ENCODE data around the gene RIC8B.
"Not testable (repeated sequence)": the region's sequence is repeated elsewhere in the genome, so short reads cannot be mapped to it uniquely, and the experiment has no call there.

RIC8B gene, protein sequence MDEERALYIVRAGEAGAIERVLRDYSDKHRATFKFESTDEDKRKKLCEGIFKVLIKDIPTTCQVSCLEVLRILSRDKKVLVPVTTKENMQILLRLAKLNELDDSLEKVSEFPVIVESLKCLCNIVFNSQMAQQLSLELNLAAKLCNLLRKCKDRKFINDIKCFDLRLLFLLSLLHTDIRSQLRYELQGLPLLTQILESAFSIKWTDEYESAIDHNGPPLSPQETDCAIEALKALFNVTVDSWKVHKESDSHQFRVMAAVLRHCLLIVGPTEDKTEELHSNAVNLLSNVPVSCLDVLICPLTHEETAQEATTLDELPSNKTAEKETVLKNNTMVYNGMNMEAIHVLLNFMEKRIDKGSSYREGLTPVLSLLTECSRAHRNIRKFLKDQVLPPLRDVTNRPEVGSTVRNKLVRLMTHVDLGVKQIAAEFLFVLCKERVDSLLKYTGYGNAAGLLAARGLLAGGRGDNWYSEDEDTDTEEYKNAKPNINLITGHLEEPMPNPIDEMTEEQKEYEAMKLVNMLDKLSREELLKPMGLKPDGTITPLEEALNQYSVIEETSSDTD

DNA sequence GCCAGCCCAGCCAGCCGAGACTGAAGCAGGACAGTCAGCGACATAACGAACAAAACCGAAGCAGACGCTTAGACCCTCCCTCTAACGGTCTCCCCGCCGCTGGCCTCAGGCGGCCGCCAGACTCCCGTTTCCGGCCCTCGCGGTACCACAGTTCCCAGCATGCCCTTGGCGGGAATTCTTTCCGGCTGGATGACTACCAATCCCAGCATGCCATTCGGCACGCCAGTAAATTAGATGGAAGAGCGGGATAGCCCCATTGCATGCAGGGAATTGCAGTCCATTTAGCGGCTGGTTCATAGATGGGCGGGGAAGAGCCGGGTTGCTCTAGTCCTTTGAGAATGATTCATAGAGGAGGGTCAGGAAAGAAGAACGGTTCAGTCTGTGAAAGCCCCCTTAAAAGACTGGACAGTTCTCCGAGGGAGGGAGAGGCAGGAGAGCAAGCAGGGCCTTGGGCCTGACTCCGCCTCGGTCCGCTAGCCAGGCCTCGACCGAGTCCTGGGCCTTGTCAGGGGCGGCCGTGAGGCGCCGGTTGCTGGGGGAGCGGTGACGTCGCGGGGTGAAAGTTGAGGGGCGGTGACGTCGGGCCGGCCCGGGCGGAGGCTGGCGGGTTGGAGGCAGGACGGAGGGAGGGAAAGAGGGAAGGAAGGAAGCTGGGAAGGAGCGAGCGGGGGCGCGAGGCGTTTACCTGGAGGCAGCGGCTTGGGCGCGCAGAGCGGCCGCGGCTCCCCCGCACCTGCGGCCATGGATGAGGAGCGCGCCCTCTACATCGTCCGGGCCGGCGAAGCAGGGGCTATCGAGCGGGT lies at the start of gene RIC8B:
TSS of gene RIC8B (plus strand) at position 678 of the 803 bp plus-strand sequence. CDS start at position 742, 64 bp downstream.
- peak; percentile 80 to 100 (median 97) for DNase-seq

DNA sequence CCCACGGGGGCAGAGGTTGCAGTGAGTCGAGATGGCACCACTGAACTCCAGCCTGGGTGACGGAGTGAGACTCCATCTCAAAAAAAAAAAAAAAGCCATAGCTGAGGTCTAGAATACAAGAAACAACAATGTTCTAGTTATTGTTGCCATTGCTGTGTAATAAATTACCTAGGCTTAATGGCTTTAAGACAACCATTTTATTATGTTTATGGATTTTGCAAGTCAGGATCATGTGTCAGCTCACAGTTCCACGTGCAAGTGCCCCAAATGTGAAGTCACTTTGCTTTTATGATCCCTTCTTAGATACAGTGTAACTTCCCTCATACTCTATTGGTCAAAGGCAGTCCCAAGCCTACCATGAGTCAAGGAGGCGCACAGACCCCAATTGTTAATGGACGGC lies 49.5 kb upstream of the RIC8B start:
- DNase-seq: no peak

DNA sequence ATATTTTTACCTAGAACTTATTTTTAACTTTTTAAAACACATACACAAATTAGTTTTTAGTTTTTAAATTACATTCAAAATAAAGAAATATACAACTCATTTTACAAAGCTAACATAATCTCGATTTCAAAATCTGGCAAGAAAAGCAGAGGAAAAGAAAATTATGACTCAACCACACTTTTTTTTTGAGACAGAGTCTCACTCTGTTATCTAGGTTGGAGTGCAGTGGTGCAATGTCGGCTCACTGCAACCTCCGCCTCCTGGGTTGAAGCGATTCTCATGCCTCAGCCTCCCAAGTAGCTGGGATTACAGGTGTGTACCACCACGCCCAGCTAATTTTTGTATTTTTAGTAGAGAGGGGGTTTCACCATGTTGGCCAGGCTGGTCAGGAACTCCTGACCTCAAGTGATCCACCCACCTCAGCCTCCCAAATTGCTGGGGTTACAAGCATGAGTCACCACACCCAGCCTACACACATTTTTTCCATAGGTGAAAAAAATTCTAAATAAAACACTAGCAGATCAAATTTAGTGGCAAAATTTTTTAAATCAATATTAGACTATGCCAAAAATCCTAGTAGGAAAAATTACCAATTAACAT lies 47.8 kb upstream of the RIC8B start:
- not testable (repeated sequence) for DNase-seq

DNA sequence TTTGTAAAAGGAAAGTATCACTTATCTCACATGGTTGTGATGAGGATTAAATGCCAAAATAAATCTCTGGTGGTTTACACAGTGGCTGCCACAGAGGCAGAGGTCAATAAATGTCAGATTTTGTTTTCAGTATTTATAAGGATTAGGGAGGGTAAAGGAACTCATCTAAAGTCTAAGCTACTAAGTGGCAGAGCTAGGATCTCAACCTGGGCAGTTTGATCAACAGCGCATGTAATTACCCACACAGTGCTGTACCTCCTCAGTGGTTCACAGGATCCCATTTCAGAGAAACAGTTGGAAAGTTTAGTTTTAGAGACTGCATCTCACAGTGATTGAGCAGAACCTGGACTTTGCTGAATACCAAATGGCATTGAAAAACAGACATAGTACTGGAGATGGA lies 44.9 kb upstream of the RIC8B start:
- DNase-seq: no peak

DNA sequence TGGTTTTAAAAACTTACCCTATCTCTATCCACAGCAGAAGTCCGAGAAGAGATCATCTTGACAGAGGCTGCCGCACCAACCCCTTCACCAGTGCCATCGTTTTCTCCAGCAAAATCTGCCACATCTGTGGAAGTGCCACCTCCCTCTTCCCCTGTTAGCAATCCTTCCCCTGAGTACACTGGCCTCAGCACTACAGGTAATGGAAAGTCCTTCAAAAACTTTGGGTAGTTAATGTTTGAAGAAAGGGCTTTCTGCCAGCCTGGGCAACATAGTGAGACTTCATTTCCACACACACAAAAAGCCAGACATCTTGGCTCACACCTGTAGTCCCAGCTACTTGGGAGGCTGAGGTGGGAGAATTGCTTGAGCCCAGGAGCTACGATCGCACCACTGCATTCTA lies 41.6 kb upstream of the RIC8B start:
- DNase-seq: no peak

DNA sequence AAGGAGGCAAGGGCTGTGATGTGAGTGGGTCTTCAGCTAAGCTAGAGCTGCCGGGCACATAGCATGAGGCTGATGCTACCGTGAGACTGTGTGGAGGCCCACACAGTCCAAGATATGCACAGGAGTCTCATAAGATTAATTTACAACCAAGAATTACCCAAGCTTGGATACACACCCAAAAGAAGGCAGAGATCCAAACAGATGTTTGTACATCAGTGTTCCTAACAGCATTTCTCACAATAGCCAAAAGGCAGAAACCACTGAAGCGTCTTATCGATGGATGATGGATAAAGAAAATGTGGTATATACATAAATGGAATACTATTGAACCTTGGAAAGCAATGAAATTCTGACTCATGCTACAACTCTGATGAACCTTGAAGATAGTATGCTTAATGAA lies 40.8 kb upstream of the RIC8B start:
- no peak for DNase-seq

DNA sequence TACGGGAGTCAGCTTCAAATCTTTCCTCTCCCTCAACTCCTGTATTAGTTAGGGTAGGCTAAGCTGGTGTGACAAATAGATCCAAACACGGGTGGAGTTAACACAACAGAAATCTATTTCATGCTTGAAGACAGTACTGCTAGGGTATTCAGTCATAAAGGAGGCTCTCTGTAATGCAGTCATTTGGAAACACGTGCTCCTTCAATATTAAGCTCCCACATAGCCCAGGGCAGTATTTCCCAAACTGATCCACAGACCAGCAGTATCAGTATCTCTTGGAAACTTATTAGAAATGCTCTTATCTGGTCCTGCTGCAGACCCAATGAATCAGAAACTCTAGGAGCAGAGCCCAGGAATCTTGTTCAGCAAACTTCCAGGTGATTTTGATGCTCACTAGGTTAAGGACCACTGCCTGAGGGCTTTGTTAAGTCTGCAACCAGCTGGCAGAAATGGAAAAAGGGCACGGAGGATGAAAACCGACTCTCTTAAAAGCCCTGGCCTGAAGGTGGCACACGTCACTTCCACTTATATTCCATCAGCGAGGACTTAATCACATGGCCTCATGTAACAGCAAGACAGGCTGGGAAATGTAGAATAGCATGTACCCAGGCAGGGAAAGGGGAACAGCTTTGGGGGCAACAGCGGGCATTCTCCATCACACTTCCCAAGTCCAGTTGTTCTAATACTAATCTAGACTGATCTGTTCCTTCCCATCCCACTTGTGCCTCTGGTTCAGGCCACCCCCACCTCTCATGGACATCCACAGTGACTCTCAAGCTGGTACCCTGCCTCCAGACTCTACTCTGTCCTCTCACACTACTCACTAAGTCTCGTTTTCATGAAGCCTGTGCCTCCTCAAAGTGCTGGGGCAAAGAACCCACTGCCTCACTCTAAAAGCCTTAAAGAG lies 38.2 kb upstream of the RIC8B start:
- no peak for DNase-seq

DNA sequence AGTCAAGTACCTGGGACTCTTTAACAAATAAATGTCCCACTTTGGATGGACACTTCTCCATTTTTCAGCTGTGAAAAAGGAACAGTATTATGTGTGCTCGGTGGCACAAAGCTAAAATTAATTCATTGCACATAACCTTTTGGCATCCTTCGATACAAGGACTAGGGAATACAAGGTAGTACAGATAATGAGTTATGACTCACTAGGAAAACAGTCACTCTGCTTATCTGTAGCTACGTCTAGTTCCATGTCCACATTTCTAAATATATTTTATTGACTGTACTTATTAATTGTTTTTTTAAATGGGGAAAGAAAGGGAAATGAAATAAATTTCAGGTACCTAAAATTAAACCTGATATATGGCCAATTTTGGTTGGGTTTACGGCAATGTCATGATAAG lies 35.2 kb upstream of the RIC8B start:
- no peak for DNase-seq

DNA sequence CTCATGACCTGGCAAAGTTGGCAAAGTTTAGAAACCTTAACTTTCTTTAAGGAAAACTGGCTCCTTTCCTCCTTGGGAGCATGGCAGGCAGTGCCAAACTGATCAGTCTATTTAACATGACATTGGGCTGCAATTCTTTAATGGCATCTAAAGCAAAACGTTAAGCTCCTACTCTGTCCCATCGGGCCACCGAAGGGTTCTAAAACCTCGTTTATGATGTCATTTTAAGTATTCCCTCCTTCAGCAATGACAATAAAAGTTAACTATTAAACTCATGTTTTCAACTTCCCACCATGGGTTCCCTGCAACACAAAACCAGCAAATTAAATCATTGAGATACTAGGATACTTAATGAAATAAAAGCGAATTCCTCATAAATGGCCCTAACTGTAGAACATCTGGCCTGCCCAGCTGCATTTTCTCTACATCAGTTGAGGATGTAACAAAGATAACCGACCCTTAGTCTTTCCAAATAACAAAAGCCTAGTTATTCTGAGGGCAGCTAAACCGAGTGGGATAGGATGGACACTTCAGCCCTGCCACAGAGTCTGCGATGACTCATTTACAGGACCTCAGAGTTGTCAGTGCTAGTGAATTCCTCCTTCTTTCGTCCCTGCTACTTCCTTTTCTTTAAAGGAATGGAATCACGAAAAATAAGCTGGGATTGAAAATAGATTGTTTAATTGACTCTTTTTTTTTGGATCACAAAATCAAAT lies 34.5 kb upstream of the RIC8B start:
- no peak for DNase-seq

DNA sequence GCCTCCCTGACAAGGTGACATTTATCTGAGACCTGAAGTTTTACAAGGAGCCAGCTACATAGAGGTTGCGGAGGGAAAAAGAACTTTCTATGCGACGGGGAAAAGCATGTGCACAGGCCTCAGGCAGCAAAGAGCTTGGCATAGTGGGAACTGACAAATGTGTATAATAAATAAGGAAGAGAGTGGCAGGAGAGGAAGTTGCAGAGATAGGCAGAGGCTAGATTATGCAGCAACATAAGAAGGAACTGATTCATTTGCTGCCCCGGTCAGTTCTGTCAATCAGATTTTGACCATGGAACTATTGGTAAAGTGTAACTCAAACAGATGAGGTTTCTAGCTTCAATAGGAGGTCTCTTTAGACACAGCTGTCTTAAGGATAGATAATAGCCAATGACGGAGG lies 33.7 kb upstream of the RIC8B start:
- no peak for DNase-seq

DNA sequence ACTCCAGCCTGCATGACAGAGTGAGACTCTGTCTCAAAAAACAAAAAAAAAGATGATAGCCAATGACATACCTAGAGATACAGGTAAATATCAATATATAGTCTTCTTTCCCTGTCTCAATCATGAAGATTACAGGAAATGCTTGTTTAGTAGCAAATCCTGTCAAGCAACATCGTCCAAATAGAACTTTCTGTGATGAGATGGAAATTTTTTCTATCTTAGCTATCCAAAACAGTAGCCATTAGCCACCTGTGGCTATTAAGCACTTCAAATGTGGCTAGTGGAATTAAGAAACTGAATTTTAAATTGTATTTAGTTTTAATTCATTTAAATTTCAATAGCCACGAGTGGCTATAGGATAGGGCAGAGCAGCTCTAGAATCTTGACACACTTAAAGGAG lies 33.2 kb upstream of the RIC8B start:
- DNase-seq: no peak

DNA sequence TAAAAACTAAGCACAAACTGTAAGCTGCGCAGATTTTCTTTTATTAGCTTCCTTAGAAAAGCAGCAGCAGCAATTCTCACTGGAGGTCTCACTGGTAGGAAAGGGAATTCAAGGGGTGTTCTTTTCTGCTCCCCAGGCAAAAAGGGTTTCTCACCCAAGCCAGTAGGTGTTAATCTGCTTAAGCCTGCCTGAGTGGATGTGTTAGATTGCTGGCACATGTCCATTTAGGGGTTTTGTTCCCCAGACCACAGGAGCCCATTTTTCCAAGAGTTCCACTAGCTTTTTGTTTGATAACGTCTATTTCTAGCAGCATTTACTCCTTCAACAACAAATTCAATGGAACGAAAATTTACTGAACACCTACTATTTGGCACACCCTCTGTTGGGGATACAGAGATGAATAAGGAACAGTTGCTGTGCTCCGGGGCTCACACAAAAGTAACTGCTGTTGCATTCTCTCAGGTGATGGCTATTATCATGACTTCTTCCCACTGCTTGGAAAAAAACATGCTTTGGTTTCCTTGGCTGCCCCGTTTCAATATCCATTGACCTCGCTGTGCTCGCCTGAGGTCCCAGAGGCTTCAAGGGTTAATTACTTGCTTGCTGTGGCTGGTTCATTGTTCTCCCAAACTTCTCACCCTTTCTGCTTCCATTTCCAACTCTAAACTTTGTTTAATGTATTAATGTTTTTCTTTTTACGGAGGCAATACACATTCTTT lies 31.1 kb upstream of the RIC8B start:
- no peak for DNase-seq

DNA sequence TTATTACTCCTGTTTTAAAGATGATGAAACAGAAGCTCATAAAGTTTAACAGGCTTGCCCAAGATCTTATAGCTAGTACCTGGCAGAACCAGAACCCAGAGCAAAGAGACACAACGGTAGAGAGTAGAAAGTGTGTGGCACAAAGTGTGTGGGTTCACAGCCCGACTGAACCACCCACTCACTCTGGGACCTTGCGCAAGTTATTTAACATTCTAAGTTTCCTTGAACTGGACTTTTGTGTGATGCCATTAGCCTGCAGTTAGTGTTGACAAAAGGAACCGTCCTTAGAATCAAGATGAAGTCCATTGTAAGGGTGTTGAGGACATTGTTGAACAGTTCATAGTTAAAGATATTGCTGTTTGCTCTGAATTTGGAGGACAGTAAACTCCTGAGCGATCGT lies 29.9 kb upstream of the RIC8B start:
- DNase-seq: no peak

DNA sequence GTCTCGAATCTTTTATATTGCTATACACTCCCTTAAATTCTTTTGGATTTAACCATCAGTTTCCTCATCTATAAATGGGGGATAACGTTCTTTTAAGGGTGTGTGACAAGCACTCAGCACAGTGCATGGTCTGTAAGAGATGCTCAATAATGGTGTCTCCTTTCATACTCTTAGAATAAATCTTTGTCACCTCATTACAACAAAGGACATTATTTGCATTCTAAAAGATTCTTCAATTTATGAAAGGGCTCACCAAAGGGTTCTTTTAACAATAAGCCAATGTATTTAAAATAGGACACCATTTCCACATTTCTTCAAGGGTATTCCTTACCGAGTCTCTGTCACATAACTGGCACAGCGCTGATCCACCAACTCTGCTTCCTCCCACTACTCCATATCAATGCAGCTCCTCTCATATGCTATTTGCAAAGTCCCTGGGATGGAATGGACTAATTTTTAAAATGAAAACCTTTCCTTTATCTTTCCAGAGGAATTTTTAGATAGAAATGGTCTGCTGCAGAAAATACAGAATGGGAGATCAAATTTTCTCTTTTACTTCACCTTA lies 29.2 kb upstream of the RIC8B start:
- no peak for DNase-seq

DNA sequence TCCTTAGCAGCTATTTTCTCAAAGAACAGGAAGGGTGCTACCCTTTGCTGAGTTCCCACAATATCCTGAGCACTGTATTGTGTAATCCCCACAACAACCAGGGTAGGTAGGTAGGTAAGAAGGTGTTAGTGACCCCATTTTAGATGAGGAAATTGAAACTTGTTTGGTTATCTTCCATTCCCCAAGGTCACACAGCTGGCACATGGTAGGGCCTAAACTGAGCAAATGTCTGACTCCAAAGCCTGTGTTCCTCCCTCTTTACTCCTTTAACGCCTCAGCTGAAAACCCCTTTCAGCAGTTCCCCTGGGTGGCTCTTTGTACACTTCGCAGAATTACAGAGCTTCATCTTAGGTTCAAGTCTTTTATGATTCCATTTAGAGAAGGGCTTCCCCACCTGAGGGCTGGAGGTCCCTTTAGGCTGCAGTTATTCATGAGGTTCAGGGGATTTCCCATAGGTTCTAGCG lies 26.5 kb upstream of the RIC8B start:
- DNase-seq: no peak

DNA sequence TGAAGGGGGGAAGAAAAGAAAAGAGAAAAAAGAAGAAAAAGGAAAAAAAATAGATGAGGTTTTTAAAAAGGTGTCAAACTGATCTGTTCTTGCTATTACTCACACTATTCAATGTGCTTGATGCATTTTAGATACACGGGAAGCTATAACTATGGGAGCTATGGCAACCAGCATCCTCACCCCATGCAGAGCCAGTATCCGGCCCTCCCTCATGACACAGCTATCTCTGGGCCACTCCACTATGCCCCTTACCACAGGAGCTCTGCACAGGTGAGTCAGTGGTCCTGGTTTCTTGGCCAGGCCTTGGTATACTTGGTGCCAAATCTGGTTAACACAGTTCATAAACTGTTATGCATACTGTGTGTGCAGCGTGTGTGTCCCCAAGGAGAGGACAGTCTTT lies 24.0 kb upstream of the RIC8B start:
- no peak for DNase-seq

DNA sequence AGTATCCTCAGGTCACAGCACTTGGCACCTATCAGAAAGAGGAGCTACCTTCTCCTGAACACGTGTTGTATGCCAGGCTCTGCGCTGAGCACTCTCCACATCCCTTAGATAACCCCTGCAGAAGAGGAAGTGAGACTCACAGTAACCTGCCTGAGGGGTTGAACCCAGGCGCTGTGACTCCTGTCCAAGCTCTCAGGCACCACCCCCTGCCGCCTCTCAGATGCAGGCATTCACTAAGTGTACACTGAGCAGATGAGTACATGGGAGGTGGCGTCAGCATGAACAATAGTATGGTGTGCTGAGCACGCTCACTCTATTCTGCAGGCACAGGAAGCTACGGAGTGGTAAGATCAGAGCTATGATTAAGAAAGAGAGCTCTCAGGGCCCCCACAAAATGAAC lies 21.0 kb upstream of the RIC8B start:
- peak in 2 of 58 donors; percentile 0 to 26 for DNase-seq

DNA sequence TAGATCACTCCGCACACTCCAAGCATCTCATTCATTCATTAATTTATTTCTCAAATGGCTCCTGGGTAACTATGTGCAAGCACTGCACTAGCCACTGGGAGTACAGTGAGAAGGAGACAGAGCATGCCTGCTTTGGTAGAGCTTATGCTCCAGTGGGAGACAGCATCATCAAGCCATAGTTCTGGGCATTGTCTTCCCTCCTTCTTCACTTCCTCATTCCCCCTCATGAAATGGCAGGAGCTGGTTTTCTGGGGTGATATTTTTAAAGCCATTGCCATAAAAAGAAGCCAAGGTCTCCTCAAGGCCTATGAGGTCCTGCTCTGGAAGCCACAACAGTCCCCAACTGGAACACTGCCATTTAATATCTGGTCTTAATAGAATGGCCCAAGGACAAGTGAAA lies 20.2 kb upstream of the RIC8B start:
- DNase-seq: no peak
